OCI-LY1 (cell line): Measurements from ENCODE around the gene C2CD2L.

Source experiments
- CTCF ChIP-seq: fragments of 200-600 bp; sonication (generic), shearing (Covaris generic); IDR thresholded peaks from 2 replicates; pipeline ENCODE4 v1.5.1; 2017; ENCODE audit warnings: mild to moderate bottlenecking, antibody characterized with exemption, low read length, moderate library complexity, mixed read lengths
- EZH2 ChIP-seq: fragments of 200-600 bp; sonication (generic), shearing (Covaris generic); IDR thresholded peaks from 2 replicates; pipeline ENCODE4 v1.8.0; 2017; ENCODE audit warnings: borderline replicate concordance, mixed run types, mild to moderate bottlenecking, antibody characterized with exemption, low read length, moderate library complexity, mixed read lengths

GRCh38 chr11:119118946-119119345, 11.8 kb downstream of the C2CD2L start:
- TF ChIP-seq CTCF: no peak
- no peak for TF ChIP-seq EZH2
